GM18498 (cell line): Measurements from ENCODE around the gene PITPNM3.

Experiments
- ATAC-seq: cut with Tn5 transposase; IDR thresholded peaks from one replicate; pipeline ENCODE4 v1.9.1; 2021; ENCODE audit warnings: mild to moderate bottlenecking, moderate library complexity; ENCODE audit not compliant: unreplicated experiment

PITPNM3 gene

DNA sequence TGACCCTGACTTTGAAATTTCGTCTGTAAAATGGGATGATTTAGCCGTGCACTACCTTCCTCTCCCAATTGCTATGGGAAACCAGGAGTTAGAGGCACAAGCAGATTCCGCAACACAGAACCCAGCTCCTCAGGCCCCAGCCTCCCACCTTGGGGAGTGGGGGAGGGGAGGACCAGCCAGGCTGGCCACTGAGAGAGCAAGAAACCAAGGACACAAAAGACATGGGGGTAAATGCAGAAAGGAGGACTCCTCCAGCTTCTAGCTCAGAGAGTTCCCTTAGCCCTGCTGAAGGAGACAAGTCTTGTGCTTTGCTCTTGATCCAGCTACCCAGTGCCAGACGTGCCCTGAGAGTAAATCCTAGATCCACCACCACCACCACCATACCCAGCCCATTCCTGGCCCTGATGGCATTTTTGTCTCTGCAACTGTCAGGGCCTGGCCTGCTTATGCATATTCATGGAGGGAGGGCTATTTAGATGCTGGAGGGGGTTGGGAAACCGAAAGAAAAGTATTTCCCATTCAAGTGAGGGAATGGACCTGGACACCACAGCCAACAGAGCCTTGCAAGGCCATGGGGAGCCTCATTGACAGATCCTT lies 25.9 kb downstream of the PITPNM3 start:
- no peak for ATAC-seq

DNA sequence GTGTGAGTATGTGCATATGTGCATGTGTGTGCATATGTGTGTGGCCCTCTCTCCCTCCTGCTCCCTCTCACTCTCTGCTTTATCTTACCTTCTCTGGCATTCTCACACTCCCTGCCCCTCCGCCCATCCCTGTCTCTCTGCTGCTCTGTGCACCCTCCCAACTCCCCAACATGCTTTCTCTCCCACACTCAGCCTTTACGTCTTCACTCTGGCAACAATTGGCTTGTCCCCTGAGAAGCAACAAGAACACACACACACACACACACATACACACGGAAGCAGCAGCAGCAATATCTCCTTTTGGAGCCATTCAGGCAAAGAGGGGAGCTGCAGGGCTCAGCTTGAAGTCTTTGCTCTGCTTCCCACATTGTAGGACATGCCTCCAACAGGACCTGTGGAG lies 27.8 kb downstream of the PITPNM3 start:
- ATAC-seq, result no peak

DNA sequence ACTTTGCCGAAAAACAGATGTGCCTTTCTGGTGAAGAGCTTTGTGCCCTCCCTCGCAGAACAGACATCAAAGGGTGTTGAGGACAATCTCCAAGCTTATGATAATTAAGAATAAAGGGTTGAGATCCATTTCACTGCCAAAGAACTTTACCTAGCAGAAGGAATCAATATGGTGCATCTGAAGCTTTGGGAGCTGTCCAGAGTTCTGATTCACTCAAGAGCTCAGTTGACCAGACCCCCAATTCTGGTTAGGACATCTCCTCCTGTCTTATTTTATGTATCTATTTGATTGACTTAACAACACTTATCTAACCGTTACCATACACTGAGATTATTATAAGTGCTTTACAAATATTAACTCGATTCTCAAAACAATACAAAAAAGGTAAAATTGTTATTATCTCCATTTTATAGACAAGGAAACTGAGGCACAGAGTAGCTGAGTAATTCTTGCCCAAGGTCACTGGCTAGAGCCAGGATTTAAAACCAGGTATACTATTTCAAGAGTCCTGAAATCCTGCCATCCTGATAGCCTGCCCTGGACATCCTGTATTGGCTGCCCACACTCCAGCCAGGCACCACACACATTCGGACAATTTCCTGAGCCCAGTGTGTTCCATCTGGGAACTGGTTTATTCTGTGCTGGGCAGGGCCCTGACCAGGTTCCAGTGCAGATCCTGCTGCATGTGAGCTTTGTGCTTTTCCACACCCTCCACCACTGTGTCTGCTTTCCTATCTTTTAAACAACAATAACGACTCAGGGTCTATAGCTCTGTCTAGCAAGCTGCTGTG lies 29.8 kb downstream of the PITPNM3 start:
- no peak for ATAC-seq

DNA sequence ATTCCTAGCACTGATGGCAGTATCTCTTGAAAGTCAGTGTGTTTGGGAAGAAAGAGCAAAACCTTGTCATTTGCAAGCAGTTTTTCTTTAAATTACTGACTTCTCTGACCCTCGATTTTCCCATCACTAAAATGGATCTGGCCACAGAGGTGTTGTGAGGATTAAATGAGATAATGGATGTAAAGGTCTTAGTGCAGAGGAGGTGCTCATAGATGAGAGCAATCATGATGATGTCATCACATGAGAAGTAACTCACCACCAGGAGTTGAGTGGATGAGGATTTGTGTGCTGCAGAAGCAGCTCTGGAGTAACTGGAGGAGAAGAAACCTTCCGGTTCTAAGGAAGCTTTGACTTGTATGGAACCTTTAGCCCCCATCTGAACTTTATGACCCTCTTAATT lies 30.6 kb downstream of the PITPNM3 start:
- ATAC-seq, result no peak

DNA sequence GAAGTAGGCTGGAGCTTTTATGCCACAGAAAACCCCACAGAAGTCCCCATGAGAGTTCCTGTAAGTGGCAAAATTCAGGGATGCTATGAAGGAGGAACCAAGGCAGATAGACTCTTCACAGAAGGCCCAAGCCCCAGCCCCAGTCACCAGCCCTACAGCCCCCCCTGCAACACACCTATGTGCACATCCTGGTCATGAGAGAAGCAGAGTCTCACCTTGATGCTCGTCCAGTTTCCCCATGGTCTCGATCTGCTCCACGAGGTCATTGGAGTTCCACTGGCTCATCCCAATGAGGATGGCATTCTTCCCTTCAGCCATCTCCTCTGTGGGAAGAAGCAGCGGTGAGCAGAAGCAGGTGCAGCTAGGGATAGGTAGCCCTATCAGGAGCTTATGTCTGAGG lies 31.2 kb downstream of the PITPNM3 start:
- ATAC-seq, result no peak

DNA sequence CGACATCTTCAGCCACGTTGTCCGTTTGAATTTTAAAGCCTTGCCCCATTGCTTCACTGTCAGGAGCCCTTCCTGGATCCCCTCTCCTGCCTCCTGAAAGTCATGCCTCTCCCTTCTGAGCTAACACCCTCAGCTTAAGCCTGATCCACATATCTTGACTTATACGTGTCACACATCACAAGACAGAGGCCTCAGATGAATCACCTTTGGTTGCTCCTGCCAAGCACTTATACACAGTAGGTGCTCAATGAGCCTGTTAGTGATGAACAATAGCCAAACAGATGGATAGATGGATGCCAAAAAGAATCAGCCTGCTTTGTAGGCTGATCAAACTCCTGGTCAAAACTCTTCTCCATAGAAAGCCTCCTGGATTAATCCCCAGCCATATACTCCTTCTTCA lies 31.8 kb downstream of the PITPNM3 start:
- ATAC-seq, result no peak

DNA sequence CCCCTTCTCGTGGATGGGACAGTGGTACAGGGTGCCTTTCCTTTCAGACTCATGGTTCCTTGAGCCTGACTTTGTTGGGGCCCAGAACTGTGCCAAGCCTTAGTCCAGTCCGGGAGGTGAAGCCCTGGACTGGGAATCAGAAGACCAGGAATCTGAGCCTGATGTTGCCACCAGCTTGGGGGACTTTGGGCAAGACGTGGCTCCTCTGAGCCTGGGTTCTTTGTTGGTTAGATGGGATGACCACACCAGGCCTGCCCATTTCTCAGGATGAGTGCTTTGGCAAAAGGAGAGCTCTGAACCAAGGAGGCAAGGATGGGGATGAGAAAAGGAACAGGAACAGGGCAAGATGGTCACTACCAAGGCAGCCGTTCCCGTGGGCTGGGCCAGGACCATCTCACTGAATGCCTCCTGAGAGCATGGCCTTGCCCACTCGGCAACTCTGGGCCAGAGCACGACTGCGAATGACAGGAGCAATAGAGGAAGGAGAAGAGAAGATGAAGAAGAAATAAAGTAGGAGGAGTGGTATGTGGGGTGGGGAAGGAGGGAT lies 32.5 kb downstream of the PITPNM3 start:
- no peak for ATAC-seq

DNA sequence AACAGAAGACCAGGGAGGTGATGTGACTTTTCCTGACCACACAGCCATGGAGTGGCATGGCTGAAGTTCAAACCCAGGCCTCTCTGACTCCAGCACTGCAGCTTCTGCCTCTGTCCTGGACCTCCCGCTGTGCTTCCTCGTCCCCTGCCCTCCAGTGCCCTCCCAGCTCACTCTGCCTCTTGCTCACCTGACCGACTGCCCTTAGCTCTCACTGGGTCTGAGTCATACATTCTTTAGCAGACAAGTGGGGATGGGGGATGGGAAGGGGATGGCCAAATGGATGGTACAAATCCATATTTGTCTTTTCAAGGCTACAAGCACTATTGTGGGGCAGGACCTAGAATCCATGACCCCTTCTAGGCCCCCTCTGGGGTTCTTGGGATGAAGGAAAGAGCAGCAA lies 33.0 kb downstream of the PITPNM3 start:
- no peak for ATAC-seq

DNA sequence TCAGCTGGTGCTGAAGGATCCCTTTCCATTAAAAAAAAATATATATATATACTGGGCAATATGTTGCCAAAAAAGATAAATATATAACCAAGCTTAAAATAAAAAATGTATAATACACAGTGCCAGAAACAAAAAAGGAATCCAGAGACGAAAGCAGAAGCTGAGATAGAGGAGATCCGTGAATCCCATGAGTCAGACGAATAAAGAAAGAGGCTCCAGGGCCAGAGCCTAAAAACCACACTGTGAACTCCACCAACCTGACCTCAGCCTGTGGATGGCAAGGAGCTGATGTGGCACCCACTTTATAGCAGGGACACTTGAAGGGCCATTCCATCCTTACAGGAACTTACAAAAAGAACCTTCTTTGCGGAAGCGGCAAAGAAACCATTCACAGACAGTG lies 34.8 kb downstream of the PITPNM3 start:
- ATAC-seq, result no peak

DNA sequence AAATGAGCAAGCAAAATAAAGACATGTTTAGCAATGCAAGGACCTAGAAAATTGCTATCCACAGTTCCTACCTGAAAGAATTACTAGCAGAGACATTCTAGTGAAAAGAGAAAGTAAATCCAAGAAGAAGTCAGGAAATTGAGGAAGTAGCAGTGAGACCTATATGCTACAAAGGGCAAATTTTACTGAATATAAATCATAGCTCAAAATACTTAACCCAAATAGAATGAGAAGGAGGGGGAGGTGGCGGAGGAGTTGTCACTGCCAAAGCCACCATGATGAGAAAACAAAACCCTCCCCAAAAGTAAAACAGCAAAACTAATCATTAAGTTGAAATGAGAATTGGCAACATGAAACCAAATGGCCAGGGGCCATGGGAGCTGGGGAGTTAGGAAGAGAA lies 39.3 kb downstream of the PITPNM3 start:
- no peak for ATAC-seq

DNA sequence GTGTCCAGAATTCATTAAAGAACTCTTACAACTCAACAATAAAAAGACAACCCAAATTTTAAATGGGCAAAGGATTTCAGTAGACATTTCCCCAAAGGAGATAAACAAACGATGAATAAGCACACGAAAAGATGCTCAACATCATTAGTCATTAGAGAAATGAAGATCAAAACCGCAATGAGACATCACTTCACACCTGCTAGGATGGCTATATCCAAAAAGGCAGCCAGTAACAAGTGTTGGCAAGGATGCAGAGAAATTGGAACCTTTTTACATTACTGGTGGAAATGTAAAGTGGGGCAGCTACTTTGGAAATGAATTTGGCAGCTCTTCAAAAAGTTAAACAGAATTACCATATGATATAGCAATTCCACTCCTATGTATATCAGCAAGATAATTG lies 42.0 kb downstream of the PITPNM3 start:
- no peak for ATAC-seq

DNA sequence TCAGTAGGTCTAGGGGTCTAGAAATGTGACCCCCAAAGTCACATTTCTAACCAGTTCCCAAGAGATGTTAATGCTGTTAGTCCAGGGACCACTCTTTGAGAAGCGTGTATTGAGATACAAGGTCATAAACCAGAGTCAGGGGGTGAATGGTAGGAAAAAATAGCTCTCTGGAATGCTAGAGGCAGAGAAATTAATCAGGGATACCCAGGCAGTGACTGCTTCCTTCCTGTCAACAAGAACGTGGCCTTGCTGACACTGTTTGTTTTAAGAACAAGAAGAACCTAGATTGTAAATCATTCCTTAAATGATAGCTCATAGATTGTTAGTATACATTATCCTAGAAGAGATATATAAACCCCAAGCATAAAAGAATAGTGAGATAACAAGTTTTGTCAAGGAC lies 43.8 kb downstream of the PITPNM3 start:
- no peak for ATAC-seq

DNA sequence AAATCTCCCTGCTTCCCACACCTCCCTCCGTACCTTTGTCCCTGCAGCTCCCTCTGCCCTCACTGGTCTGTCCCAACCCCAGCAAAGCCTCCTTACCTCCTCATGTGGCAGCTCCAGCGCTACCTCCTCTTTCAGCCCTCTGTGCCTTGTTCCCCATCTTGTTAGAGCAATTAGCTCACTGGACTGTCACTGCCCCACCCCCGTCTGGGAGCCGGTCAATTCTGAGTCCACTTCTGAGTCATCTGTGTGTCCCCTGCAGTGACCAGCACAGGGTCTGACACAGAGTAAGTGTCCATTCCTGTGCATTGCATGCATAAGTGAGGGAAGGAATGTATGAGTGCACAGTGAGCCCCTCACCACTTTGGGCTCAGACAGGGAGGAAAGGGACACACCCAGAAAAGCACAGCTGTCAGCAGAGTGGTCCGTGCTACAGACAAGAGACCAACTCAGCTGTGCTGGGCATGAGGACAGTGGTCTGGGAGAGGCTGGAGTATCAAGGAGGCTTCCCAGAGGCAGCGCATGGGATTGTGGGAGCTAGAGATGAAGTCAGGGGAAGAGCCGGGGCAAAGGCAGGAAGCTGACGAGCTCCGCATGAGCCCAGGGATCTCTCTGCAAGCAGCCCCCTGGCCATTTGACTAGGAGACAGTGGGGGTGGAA lies 45.9 kb downstream of the PITPNM3 start:
- no peak for ATAC-seq

DNA sequence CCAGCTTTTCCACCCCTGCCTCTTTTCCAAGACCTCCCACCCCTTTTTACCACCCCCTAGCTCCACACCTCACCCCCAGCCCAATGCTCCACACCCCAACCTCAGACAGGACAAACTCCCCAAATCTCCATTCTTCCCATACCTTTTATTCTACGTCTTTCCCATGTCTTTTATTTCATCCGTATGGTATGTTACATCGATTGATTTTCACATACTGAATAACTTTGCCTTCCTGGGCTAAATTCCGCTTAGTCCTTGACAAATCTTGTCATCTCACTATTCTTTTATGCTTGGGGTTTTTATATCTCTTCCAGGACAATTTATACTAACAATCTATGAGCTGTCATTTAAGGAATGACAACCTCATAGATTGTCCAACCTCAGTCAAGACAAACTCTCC lies 46.4 kb downstream of the PITPNM3 start:
- no peak for ATAC-seq

DNA sequence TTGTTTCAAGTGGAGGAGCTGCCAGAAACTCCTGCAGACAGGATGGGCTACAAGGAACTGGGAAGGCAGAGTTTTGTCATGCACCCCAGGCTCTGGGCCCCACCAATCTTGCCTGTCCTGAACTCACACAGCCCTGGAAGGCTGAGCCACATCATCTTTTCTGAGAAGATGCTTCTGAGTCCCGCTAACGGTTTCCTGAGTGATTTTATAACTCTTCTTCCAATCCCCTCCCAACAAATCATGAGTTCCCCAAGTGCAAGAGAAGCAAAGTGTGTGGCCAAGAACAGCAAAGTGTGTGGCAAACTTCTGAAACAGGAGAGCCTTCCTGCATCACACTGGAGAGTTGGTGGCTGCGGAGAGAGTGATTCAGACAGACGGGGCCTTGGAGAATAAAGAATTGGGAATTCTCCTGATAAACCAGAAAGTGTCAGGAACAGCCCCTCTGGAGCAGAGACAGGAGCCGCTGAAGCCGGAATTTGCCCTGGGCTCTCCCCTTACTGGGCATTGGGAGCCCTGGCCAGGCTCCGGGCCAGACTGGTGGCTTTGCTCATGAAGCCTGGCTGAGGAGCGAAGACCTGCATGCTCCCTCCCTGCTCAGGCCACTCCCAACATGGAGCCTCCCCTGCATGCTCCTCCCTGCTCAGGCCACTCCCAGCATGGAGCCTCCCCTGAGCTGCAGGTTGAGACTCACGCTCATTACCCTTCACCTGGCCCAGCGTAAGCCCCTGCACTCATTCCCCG lies 47.2 kb downstream of the PITPNM3 start:
- ATAC-seq, result no peak

DNA sequence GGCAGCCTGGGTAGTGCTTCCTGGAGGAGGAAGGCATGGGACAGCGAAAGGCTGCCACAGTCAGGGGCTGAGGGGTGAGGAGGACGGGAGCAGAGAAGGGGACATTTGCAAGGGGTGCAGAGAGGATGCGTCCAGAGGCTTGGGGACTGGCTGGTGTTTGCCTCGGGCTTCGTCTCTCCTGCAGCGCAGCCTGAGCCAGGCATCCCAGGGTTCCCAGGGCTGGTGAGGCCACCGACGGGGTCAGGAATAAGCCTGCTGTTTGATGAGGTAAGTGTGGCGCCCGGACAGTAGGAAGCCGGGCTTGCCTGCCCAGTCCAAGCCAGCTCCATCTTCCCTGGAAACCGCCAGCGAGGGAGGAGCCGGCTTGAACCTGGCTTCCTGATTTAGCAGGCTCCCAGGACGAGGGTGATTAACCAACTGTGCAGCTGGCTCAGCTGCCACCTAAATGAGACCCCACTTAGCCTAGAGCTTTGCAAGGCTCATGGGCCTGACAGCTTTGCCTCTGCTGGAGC lies 47.8 kb downstream of the PITPNM3 start:
- ATAC-seq, result no peak

DNA sequence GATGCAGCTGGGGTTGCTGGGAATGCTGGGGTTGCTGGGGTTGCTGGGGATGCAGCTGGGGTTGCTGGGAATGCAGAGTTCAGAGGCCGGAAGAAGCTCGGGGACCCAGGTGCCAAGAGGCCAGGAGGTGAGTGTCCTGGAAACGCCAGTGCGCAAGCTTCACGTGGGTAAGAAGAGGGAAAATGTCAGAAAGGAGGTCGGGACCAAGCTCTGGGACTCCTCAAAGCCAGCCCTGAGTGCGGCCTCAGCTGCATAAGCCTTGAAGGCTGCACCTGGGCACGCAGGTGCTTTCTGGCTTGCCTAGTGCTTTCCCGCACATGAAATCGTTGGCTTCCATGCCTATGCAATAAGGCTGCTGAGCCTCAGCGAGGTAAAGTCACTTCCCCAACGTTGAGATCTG lies 48.3 kb downstream of the PITPNM3 start:
- ATAC-seq, result no peak

DNA sequence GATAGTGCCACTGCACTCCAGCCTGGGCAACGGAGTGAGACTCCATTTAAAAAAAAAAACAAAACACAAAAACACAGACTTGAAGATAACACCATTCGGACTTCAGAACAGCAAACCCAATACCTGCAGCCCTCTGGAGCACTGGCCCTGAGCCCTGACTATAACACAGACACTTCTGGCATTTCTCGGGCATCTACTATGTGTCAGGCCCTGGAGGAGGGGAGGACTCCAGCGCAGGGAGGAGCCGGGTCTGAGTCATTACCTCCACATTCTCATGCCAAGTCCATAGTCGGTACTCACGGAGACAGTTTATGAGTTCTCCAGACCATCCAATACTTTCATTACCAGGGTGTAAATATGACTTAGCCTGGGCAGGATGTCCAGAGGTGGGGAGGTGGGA lies 48.8 kb downstream of the PITPNM3 start:
- ATAC-seq, result no peak

DNA sequence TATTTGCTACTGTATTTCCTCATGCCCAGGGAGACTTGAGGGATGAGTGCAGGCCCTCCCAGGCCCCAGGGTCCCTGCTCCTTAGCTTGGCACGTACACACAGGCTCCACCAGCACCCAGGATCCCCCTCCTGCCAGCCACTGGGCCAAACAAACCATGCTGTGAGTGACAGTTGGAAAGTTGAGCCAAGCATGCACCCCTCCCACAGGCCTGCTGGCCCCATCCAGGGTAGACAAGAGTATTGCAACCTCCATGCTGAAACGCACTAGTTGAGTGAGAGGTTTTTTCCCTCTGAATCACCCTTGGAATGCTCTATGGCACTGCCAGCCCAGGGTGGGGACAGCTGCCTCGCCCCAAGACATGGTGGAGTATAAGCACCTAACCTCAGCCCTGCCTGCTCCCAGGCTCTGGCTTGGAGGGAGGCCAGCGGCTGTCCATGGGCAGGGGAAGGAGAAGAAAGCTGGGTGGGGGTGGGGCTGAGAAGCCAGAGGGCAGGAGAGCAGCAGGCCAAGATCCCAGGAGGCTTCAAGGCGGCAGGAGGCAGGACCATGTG lies 49.6 kb downstream of the PITPNM3 start:
- no peak for ATAC-seq

DNA sequence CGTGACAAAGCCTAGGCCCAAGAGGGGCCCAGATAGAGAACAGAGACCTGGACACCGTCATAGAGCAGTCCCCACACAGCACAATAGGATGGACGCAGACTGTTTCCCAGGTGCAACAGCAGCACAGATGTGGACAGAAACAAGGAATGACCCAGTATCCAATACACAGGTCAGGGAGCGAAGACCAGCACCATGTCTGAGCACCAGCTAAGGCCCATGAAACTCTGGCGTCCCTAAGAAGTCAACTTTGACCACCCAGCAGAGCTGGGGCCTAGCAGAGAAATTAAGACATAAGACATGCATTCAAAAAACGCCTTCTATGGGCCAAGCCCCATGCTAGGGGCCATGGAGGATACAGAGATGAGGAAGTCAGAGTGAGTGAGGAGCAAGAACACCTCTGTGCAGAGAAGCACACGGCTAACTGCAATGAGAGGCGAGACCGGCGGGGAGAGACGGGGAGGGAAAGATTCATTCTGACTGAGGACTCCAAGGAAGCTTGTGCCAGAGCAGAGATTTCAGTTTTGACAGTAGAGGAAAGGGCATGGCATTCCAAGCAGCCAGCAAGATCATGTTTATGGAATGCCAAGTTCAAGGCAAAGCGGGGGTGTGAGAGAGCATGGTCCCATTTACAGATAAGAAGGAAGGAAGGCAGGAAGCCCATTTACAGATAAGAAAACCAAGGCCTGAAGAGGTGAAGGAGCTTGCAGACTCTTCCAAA lies 50.8 kb downstream of the PITPNM3 start:
- no peak for ATAC-seq
